HL-60/S4 treated with phorbol 12-myristate 13-acetate at 8.2 ng/mL for 4 days and 3 days (cell line): ENCODE results near the gene ADAM33.

Experiments used
- in situ Hi-C: fragments of 300-500 bp; cut with MboI; formaldehyde crosslinking; loops from 2 replicates; pipeline ENCODE4 v1.15.0; 2022; ENCODE audit warnings: low sequenced_read_pairs

ADAM33 gene

DNA sequence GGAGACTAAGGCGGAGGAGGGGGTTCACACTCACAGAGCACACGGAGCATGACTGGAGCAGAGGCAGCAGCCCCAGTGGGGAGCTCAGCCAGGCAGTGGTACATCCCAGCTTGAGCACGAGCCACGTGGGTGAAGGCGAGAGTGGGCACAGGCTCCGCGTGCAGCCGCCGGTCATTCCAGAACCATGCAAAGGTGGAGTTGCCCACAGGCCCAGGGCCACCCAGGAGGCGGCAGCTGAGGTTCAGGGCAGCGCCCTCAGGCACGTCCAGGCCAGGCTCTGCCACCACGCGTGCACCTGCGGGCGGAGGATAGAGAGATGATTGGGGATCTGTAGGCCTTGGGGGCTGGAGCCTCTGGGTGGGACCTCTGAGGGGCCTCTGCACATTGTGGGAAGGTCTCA, 9.5 kb upstream of the ADAM33 start:
- in situ Hi-C loops = no loop called here

- in situ Hi-C loops = no loop called here
Observed at GRCh38 chr20:3690413-3690812, 8.6 kb upstream of the ADAM33 start.

- in situ Hi-C loops = no loop called here
Observed at GRCh38 chr20:3689978-3690377, 8.2 kb upstream of the ADAM33 start.

DNA sequence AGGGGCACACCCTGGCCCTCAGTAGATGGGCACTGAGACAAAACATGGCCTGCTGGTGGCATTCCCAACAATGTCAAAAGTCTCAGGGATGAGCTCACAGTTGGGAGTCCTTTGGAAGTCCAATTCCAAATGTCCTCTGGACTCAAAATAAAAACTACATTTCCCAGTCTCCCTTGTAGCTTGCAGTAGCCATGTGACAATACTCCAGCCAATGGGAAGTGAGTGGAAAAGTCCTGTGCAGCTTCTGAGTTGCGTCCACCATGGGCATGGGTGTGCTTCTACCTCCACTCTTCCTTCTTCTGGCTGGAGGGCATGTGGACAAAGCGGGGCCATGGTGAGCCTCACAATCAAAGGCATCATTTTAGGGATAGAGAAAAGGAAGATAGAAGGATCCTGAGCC, 5.8 kb upstream of the ADAM33 start:
- in situ Hi-C loops = no loop called here

GRCh38 chr20:3686867-3687321, 5.1 kb upstream of the ADAM33 start:
- in situ Hi-C loops = no loop called here

DNA sequence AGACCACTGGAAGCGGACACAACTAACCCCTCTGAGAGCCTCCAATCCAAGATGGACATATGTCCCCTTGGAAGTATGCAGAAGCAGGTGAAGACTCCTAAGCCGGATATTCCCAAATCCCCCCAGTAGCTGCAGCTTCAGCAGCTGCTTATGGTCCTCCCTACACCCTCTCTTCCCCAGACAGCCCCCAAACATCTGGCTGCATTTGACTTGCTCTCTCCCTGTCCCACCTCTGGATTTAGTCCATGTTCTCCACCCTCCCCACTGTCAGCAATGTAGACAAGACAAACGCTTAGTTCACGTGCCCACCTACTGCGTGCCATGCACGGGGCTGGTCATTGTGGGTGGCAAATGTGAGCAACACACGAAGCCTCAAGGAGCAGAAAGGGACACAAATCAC, 4.6 kb upstream of the ADAM33 start:
- in situ Hi-C loops = no loop called here

DNA sequence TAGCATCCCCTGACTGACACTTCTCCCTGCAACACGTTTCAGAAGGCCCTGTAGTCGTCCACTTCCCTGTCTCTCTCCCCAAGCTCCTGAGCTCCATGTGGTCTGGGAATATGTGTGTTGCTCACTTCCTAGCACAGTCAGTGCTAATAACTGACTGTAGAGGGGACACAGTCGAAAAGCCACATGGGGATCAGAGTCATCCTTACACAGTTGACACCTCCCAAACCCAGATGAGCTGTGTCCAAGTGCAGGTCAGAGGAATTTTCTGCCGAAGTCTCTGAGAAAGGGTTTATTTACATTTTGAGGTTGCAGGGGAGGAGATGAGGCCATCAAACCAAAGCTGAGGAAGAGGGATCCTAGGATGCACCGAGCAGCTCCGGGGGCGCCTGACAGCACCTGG, 3.5 kb upstream of the ADAM33 start:
- in situ Hi-C loops = no loop called here

DNA sequence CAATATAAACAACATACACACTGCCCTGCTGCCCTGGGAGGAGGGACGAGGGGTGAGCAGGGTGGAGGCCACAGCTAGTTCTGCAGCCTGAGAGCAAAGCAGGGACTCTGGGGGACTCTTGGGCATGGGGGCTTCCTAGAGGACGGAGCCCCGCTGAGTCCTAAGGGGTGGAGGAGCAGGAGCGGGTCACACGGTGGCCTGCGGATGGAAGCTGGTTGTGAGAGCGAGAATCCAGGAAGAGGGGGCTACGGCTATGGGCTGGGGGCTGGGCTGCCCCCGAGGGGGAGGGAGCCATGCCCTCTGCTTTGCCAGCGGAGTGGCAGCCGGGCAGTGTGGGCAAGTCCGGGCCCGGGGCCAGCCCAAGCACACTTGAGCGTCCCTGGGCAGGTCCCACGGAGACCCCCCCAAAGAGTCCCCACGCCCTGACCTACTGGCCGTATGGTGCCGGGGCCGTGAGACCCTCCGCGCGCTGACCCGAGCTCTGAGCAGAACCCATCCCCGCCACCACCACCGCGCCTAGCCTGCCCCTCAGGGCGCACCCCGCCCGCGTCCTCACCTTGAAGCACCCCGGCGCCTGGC, 369 bp downstream of the ADAM33 start:
- in situ Hi-C loops = no loop called here

GRCh38 chr20:3680701-3681351, 984 bp downstream of the ADAM33 start:
- in situ Hi-C loops = no loop called here

GRCh38 chr20:3679749-3680700, 1.8 kb downstream of the ADAM33 start:
- in situ Hi-C loops = no loop called here

- in situ Hi-C loops = no loop called here
Observed at GRCh38 chr20:3678856-3679720, 2.7 kb downstream of the ADAM33 start.

GRCh38 chr20:3678198-3678597, 3.6 kb downstream of the ADAM33 start:
- in situ Hi-C loops = no loop called here

GRCh38 chr20:3677733-3678132, 4.1 kb downstream of the ADAM33 start:
- in situ Hi-C loops = no loop called here

- in situ Hi-C loops = no loop called here
Observed at GRCh38 chr20:3674995-3675900, 6.6 kb downstream of the ADAM33 start.

GRCh38 chr20:3674447-3674846, 7.4 kb downstream of the ADAM33 start:
- in situ Hi-C loops = no loop called here

DNA sequence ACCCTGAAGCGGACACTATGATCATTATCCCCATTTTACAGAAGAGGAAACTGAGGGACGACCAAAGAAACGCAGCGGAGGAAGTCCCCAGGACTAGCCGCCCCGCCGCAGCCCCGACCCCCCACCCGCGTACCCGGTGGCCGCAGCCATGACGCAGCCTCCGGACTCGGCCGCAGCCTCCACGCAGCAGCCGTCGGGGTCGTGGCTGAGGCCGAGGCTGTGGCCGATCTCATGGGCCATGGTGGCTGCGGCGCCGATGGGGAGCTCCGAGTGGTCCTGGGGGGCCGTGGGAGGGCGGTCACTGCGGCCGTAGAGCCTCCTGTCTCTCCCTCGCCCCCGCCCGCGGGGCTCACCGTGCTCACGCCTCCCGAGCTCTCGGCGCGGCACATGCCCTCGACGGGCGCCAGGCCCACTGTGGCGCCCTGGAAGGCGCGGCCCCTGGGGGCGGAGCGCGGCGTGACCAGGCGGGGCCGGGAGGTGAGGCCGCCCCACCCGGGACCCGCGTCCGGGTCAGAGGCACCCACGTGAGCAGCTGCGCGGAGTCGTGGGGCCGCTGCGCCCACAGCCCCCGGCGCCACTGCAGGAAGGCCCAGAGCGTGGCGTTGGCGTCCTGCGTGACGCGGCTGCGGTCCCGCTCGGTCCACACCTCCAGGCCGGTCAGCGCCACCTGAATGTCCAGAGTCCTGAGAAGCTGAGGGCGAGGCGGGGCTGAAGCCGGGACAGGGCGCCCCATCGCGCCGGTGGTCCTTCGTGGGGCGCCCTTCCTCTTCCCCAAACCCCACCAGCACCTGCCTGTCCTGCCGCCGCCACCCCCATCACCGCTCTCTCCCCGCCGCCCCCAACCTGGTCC, 8.4 kb downstream of the ADAM33 start:
- in situ Hi-C loops = no loop called here

DNA sequence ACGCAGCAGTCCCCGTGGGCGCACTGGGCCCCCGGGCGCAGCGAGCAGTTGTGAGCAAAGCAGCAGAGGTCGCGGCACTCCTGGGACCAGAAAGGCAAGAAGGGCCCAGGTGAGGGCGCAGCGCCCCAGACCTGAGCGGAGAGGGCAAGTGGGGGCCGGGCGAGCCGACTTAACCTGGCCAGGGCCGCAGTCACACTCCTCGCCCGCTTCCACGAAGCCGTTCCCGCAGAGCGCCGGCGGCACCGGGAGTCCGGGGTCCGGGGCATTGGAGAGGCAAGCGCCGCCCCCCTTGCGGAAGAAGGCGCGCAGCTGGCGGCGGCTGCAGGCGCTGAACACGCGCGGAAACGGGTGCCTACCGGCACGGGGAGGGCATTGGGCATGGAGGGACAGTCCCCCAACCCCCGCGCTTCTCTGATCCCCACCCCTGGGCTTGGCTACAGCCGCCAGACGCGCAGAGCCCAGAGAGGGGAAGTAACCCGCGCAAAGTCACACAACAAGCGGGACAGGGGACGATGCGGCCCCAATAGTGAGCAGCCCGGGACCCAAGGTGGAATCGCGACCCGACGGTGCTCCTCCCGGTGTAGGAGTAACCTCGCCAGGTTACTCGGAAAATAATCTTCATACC, 9.2 kb downstream of the ADAM33 start:
- in situ Hi-C loops = no loop called here

GRCh38 chr20:3671986-3672546, 9.7 kb downstream of the ADAM33 start:
- in situ Hi-C loops = no loop called here
